ENCODE data around the gene SAMD14.

GRCh38 chr17:50098583-50098982, 31.4 kb downstream of the SAMD14 start:
- TF ChIP-seq EP300 (IDR thresholded peaks at IDR 0.05) (no peak), CTCF (IDR thresholded peaks at IDR 0.05) (no peak)

Measured in ovary (tissue), 3 donors.